ENCODE measurements around the gene PLA2G4B. TPM values are rescaled to one million over a fixed set of nuclear protein-coding genes. Genes with fewer than 3 reads are reported as not detected.

The PLA2G4B gene
- 1 to 10 TPM; 3.4 to 4.1 TPM for total RNA-seq
- long read RNA-seq, result 0 reads

DNA sequence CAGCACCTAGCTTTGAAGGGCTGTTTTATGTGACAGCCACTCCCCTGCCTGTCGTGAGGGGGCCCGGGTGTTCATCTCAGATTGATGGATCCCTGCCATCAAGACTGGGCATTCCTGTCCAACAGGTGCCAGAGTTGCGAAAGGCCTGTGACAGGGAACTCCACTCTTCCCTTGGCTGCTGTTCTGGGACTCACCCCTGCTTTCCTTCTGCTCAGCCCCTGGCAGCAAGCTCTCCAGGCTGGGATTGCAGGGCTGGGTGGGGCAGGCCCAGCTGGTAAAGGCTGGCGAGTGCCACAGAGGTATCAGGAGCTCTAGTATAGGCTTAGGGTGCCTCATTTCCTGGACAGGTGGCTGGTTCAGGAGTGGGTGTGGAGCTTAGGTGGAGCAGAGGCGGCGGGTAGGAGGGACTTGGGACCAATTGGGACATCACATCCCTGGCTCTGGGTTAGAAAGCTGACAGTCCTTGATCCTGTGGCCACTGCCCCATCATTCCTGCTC is at the start of gene PLA2G4B:
Gene PLA2G4B (plus strand): TSS at position 448 of the 498 bp plus-strand sequence. CDS start 67 bp downstream, outside the sequence.
- intact Hi-C loops (cut with DNase I, micrococcal nuclease), result no loop called here
- ATAC-seq (peak; percentile 94), DNase-seq (peak; percentile 70 to 90)

DNA sequence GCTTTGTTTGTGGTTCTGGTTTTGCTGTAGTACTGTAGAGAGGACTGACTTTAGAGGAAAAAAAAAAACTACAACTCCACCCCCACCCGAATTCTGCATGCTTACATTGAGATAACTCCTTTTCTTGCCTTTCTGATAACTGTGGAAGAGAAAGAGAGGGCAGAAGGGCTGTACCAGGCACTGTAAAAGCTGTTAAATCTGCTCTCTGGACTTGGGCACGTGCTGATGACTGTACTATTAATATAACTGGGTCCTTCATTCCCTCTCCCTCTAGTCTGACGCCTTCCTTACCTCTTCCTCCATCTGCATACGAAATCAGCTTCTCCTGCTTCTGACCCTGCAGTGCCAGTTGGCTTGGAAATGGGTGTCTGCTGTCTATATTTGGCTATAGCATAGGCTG is 49.4 kb upstream of the PLA2G4B start:
- intact Hi-C loops (cut with DNase I, micrococcal nuclease), result no loop called here
- DNase-seq (no peak), ATAC-seq (peak; percentile 77)

DNA sequence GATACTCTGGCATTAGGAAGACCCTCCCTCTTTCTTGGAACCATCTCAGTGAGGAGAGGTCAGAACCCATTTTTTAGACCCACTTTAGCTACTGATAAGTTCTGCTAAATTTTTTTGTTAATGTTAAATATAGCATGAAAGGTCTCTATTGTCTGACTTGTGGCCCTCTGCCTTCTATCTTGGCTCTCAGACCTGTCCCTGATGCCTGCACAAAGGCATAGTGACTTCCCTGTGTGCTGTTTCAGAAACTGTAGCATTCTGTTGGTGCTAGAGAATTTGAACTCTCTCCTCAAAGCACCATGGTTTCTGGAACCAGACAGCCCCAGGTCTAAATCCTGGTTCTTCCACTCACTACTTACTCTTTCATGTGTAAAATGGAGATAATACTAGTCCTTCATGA is 49.0 kb upstream of the PLA2G4B start:
- intact Hi-C loops (cut with DNase I, micrococcal nuclease), result no loop called here
- ATAC-seq (no peak), DNase-seq (no peak)

- no peak for ATAC-seq
- intact Hi-C loops (cut with DNase I, micrococcal nuclease), result no loop called here
- DNase-seq, result no peak
Measured at GRCh38 chr15:41790169-41790568, 48.5 kb upstream of the PLA2G4B start.

GRCh38 chr15:41790756-41791546 is 47.7 kb upstream of the PLA2G4B start:
- DNase-seq, result no peak
- ATAC-seq, result peak; percentile 67
- intact Hi-C loops (cut with DNase I, micrococcal nuclease), result no loop called here

DNA sequence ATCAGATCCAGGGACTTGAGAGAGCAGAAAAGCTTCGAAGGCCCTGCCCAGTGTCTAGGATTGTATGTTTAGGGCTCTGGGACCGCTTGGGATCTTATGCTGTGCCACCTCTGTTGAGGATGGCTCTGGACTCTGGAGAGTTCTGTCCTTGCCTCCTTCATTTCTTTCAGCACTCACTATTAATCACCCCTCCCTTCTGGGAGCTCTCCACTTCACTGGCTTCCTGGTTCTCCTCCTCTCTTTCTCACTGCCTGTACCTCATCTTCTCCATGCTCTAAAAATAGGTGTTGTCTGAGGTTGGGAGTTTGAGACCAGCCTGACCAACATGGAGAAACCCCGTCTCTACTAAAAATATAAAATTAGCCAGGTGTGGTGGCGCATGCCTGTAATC is 47.1 kb upstream of the PLA2G4B start:
- DNase-seq, result no peak
- intact Hi-C loops (cut with DNase I, micrococcal nuclease), result no loop called here
- peak; percentile 26 for ATAC-seq

- intact Hi-C loops (cut with DNase I, micrococcal nuclease), result no loop called here
- no peak for DNase-seq
- no peak for ATAC-seq
Measured at GRCh38 chr15:41792000-41792637, 46.5 kb upstream of the PLA2G4B start.

DNA sequence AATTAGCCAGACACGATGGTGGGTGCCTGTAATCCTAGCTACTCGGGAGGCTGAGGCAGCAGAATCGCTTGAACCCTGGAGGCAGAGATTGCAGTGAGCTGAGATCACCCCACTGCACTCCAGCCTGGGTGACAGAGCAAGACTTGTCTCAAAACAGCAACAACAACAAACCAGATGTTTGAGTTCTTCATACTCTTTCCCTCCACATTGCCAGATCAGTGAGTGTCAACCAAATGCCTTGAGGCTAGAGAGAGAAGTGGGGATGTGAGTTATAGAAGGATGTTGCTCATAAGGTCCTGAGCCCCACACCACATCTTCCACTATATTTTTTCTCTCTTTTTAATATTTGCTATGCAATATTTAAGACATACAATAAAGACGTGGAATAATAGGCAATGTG is 44.6 kb upstream of the PLA2G4B start:
- ATAC-seq (no peak), DNase-seq (no peak)
- intact Hi-C loops (cut with DNase I, micrococcal nuclease), result no loop called here

- ATAC-seq (no peak), DNase-seq (no peak)
- intact Hi-C loops (cut with DNase I, micrococcal nuclease), result no loop called here
Measured at GRCh38 chr15:41795996-41796856, 42.4 kb upstream of the PLA2G4B start.

DNA sequence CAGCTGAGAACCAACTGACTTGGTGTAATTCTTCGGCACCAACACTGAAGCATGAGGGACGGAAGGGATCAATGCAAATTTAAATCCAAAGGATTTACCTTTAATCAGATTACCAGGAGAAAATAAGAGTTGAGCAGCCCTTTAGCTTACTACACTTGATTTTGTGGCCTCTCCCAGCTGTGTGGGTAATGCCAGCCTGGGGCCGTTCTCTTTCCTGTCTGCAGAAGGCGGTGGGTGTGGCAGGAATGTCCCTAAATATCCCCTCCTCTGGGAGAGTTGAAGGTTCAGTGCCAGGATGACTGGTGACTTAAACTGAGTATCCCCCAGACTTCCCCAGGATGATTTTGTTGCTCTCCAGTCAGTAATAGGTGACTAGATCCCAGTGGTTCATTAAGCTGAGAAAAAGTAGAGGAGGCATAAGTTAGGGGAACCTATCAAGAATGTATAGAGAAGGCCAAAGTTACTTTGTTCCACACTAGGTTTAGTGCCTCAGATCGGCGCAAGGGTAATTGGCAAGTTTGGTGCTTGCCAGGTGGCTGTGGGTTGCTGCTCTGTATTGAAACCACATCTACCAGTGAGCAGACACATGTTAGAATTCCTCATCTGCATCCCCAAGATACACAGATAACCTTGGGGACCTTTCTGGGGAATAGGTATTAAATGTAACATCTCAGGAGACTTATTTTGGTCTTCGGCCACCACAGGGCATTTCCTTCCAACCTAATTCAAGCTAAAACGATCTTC is 41.3 kb upstream of the PLA2G4B start:
- ATAC-seq (no peak), DNase-seq (no peak)
- intact Hi-C loops (cut with DNase I, micrococcal nuclease), result no loop called here

DNA sequence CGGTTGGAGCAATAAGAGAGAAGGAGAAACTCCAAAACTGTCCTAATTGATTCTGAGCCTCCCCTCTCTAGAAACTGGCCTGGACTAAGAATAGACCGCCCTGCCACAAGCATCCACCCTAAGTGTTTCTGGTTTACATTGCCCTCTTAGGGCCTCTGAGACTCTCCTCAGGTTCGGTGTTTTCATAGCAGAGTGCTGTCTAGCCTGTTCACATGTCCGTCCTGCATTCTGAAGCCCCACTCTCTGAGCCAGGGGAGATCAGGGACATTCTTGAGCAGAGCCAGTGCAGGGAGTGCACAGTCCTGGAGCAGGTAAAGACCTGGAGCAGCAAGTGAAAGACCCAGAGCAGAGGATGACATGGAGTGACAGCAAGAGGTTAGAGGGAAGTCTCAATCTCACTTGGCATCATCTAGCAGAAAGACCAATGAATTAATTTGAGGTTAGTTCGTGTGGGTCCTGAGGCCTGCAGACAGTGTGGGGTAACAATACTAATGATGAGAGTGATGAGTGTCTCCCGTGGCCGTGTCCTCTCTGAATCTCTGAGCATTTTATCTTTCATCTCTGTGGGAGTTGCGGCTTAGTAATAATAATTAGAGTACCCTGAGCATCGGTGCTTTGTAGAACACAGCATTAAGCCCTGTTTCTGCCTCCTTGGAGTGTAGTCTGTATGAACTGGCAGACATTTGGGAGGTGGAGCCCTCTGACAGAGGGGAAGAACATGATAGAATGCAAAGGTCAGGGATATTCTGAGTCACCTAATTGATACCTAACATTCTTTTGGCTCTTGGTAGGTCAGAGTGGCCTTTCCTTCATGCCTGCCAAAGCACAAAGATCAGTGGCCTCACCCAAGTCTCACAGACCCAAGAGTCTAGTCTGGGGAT is 39.8 kb upstream of the PLA2G4B start:
- peak; percentile 87 for ATAC-seq
- intact Hi-C loops (cut with DNase I, micrococcal nuclease), result no loop called here
- DNase-seq, result no peak

DNA sequence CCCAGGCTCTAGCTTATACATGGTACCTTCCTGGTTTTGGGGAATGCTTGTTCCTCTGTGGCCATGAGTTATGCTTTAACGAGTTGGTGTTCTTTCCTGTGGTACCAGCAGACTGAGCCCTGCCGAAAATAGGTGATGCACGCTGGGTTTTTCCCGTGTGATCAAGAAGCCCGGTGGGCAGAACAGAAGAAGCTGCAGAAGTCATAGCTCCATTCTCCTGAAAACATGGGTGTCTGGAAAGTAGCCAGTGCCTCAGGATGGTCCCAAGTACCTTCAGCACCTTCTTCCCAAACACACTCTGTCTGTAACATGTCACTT is 39.2 kb upstream of the PLA2G4B start:
- no peak for ATAC-seq
- intact Hi-C loops (cut with DNase I, micrococcal nuclease), result no loop called here
- DNase-seq, result no peak

- intact Hi-C loops (cut with DNase I, micrococcal nuclease), result no loop called here
- DNase-seq, result no peak
- no peak for ATAC-seq
Measured at GRCh38 chr15:41801185-41801584, 37.5 kb upstream of the PLA2G4B start.

- no peak for ATAC-seq
- intact Hi-C loops (cut with DNase I, micrococcal nuclease), result no loop called here
- DNase-seq, result no peak
Measured at GRCh38 chr15:41801850-41802455, 36.7 kb upstream of the PLA2G4B start.

GRCh38 chr15:41804361-41804760 is 34.3 kb upstream of the PLA2G4B start:
- ATAC-seq (peak; percentile 26), DNase-seq (no peak)
- intact Hi-C loops (cut with DNase I, micrococcal nuclease), result no loop called here

- DNase-seq (no peak), ATAC-seq (no peak)
- intact Hi-C loops (cut with DNase I, micrococcal nuclease), result no loop called here
Measured at GRCh38 chr15:41804916-41805666, 33.6 kb upstream of the PLA2G4B start.

- DNase-seq (no peak), ATAC-seq (no peak)
- intact Hi-C loops (cut with DNase I, micrococcal nuclease), result no loop called here
Measured at GRCh38 chr15:41805711-41806110, 32.9 kb upstream of the PLA2G4B start.

All from left colon (tissue), 2 donors.